Fibroblast of lung (primary cell): ENCODE results near the gene GUF1.

Source experiments
- EZH2 ChIP-seq: IDR thresholded peaks from 2 replicates; pipeline ENCODE4 v1.5.1; 2012; ENCODE audit warnings: low read length, control low read depth, mild to moderate bottlenecking; ENCODE audit errors: missing control alignments
- TF ChIP-seq, protein P1 (sequence below), 2 donors: IDR thresholded peaks in 1 of 2; conservative IDR thresholded peaks in 1 of 2; 1 replicate in 1 of 2; 2 replicates in 1 of 2; pipeline ENCODE4 v1.5.1; 2011 to 2012; ENCODE audit warnings: low read length in 2 of 2, control low read depth in 1 of 2, inconsistent platforms in 1 of 2, low read depth in 1 of 2, mild to moderate bottlenecking in 1 of 2

DNA sequence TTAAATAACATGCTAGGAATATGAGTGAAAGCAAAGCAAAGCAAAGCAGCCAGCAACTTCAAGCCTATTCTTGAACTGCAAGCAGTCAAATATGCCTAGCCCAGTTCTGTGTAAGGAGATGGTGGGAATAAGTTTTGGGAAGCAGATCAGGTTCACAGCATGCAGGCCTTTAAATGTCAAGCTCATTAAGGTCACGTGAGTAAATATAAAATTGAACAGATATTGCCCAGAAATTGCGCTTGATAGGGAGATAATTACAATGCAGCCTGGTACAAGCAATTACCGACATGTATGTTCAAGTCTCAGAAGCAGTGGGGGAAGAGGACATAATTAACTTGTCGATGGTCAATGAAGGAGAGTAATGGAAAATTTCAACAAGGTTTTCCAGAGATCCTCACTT is 42.2 kb downstream of the GUF1 start:
- TF ChIP-seq, protein P1, sequence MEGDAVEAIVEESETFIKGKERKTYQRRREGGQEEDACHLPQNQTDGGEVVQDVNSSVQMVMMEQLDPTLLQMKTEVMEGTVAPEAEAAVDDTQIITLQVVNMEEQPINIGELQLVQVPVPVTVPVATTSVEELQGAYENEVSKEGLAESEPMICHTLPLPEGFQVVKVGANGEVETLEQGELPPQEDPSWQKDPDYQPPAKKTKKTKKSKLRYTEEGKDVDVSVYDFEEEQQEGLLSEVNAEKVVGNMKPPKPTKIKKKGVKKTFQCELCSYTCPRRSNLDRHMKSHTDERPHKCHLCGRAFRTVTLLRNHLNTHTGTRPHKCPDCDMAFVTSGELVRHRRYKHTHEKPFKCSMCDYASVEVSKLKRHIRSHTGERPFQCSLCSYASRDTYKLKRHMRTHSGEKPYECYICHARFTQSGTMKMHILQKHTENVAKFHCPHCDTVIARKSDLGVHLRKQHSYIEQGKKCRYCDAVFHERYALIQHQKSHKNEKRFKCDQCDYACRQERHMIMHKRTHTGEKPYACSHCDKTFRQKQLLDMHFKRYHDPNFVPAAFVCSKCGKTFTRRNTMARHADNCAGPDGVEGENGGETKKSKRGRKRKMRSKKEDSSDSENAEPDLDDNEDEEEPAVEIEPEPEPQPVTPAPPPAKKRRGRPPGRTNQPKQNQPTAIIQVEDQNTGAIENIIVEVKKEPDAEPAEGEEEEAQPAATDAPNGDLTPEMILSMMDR (conservative IDR thresholded peaks at IDR 0.05 in 1 of 2, IDR thresholded peaks at IDR 0.05 in 1 of 2; ENCODE audit: low read depth in 1 of 2, low read length in 2 of 2): no peak
- TF ChIP-seq EZH2: no peak
